AG04450 (cell line): ENCODE measurements around the gene NKPD1. TPM values are rescaled to one million over a fixed set of nuclear protein-coding genes. Genes with fewer than 3 reads are reported as not detected.

Experiments
- CTCF ChIA-PET: fragments of 300-600, 350-600 bp; formaldehyde crosslinking; extraction: SDS; loops from one replicate; lab custom pipeline; 2022; ENCODE audit warnings: antibody characterized with exemption, inconsistent platforms; lab: Charles Lee
- POLR2A ChIA-PET: fragments of 350-600 bp; formaldehyde crosslinking; extraction: SDS; loops from one replicate; lab custom pipeline; 2021; ENCODE audit warnings: antibody characterized with exemption, inconsistent platforms; lab: Yijun Ruan, JAX
- DNase-seq: peaks from one replicate; pipeline ENCODE4 v3.0.0-alpha.2; 2011; ENCODE audit warnings: low read depth, low spot score
- H3K27ac ChIP-seq: one replicate; pipeline ENCODE4 v1.5.1; 2012; ENCODE audit warnings: low read depth, low read length, control low read depth
- H3K27me3 ChIP-seq: one replicate; pipeline ENCODE4 v1.6.0; 2012; ENCODE audit warnings: low read length; ENCODE audit not compliant: control insufficient read depth, insufficient read depth
- H3K4me3 ChIP-seq: 2 replicates; pipeline ENCODE4 v1.5.1; 2011; ENCODE audit warnings: mild to moderate bottlenecking, low read depth, low read length, control low read depth
- H3K9me3 ChIP-seq: 2 replicates; pipeline ENCODE4 v1.5.1; 2012; ENCODE audit warnings: low read length; ENCODE audit not compliant: control insufficient read depth, insufficient read depth
- polyA plus RNA-seq: library from polyadenylated mRNA; depleted of rRNA; stranded (reverse); fragments of >200 nt; gene quantifications from 2 replicates; pipeline ENCODE4 v1.2.3, GENCODE V29; 2011
- TF ChIP-seq, protein P1 (sequence below): IDR thresholded peaks from 2 replicates; pipeline ENCODE4 v1.5.1; 2011; ENCODE audit warnings: low read depth, low read length, control low read depth, inconsistent platforms

NKPD1 gene
- polyA plus RNA-seq, 1 experiment = 0.04 TPM

DNA sequence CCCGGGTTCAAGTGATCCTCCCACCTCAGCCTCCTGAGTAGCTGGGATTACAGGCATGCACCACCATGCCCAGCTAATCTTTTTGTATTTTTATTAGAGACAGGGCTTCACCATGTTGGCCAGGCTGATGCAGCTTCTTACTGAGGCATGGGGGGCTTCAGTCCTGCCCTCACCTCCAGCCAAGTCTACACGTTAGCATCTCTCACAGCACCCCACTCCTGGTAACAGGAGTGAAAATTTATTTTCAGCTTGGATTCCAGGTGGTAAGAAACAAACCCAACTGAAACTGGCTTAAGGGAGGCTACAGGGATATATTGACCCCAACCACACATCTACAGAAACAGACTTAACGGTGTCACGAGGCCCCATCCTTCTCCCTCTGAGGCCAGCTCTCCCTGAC lies 10.6 kb downstream of the NKPD1 start:
- POLR2A ChIA-PET = interaction anchor here (1.0 kb wide), 1 partner anchor 58 kb away, joined by 4 read pairs; no protein-coding TSS in a partner anchor
- no peak for DNase-seq
- Histone ChIP-seq H3K4me3 (no peak overlapping the region), H3K9me3 (peaks cover 5% of the 10 kb centered on the region; the same call in 1 of the 2 replicates), H3K27ac (no peak overlapping the region), H3K27me3 (peaks cover 11% of the 10 kb centered on the region)
- TF ChIP-seq, protein P1, sequence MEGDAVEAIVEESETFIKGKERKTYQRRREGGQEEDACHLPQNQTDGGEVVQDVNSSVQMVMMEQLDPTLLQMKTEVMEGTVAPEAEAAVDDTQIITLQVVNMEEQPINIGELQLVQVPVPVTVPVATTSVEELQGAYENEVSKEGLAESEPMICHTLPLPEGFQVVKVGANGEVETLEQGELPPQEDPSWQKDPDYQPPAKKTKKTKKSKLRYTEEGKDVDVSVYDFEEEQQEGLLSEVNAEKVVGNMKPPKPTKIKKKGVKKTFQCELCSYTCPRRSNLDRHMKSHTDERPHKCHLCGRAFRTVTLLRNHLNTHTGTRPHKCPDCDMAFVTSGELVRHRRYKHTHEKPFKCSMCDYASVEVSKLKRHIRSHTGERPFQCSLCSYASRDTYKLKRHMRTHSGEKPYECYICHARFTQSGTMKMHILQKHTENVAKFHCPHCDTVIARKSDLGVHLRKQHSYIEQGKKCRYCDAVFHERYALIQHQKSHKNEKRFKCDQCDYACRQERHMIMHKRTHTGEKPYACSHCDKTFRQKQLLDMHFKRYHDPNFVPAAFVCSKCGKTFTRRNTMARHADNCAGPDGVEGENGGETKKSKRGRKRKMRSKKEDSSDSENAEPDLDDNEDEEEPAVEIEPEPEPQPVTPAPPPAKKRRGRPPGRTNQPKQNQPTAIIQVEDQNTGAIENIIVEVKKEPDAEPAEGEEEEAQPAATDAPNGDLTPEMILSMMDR = no peak
- CTCF ChIA-PET = interaction anchor here (1.4 kb wide), 1 partner anchor 24 kb away, joined by 3 read pairs; no protein-coding TSS in a partner anchor

GRCh38 chr19:45149129-45149528 lies 11.7 kb downstream of the NKPD1 start:
- ChIA-PET CTCF (no interaction called here), POLR2A (no interaction called here)
- Histone ChIP-seq H3K4me3 (no peak overlapping the region), H3K27me3 (peaks cover 11% of the 10 kb centered on the region), H3K27ac (no peak overlapping the region), H3K9me3 (peaks cover 5% of the 10 kb centered on the region; the same call in 1 of the 2 replicates)
- DNase-seq = no peak
- TF ChIP-seq, protein P1 = no peak

- Histone ChIP-seq H3K4me3 (no peak overlapping the region), H3K9me3 (peaks cover 5% of the 10 kb centered on the region; the same call in 1 of the 2 replicates), H3K27me3 (peaks cover 11% of the 10 kb centered on the region), H3K27ac (no peak overlapping the region)
- DNase-seq = no peak
- TF ChIP-seq, protein P1 = no peak
- ChIA-PET CTCF (no interaction called here), POLR2A (no interaction called here)
These were observed 12.7 kb downstream of the NKPD1 start for GRCh38 chr19:45147835-45148676.

GRCh38 chr19:45146741-45147205 lies 14.0 kb downstream of the NKPD1 start:
- DNase-seq = no peak
- TF ChIP-seq, protein P1 = no peak
- H3K27ac ChIP-seq = no peak overlapping the region
- no peaks in the 10 kb centered on the region; the same call in 1 of the 2 replicates for H3K9me3 ChIP-seq
- peaks cover 5% of the 10 kb centered on the region for H3K27me3 ChIP-seq
- ChIA-PET CTCF (no interaction called here), POLR2A (interaction anchor here (0.8 kb wide), 1 partner anchor 56 kb away, joined by 3 read pairs; no protein-coding TSS in a partner anchor)
- no peak overlapping the region for H3K4me3 ChIP-seq

GRCh38 chr19:45146251-45146650 lies 14.5 kb downstream of the NKPD1 start:
- peaks cover under 1% of the 10 kb centered on the region for H3K27me3 ChIP-seq
- no peaks in the 10 kb centered on the region; the same call in 1 of the 2 replicates for H3K9me3 ChIP-seq
- CTCF ChIA-PET = interaction anchor here (0.6 kb wide), 1 partner anchor 18 kb away, joined by 5 read pairs; no protein-coding TSS in a partner anchor
- no peak overlapping the region for H3K27ac ChIP-seq
- TF ChIP-seq, protein P1 = no peak
- POLR2A ChIA-PET = interaction anchor here (0.6 to 0.8 kb wide), 3 partner anchors 56 to 117 kb away, joined by 3 read pairs; no protein-coding TSS in a partner anchor
- DNase-seq = no peak
- no peak overlapping the region for H3K4me3 ChIP-seq
